ENCODE results near the gene TAX1BP3. TPM values are rescaled to one million over a fixed set of nuclear protein-coding genes. Genes with fewer than 3 reads are reported as not detected.

Gene TAX1BP3
- polyA plus RNA-seq, 1 of the 3 experiments (the other 2 are of a cell fraction): 192 TPM

GRCh38 chr17:3657874-3658783 lies 10.2 kb downstream of the TAX1BP3 start:
- Histone ChIP-seq H3K9me2 (no peaks in the 10 kb centered on the region), H3K4me2 (no peak overlapping the region), H3K4me3 (ENCODE audit: low read depth in 2 of 2, low read length in 1 of 2) (no peak overlapping the region), H3K4me1 (ENCODE audit: control insufficient read depth in 1 of 2, insufficient read depth in 2 of 2, low read depth in 1 of 2, low read length in 1 of 2) (peaks cover 0 to 13% of the 10 kb centered on the region in 2 experiments; a peak in 3 of 4 replicates), H2AFZ (ENCODE audit: low read depth) (no peak overlapping the region), H3K9ac (no peak overlapping the region), H3K79me2 (ENCODE audit: insufficient read depth) (no peaks in the 10 kb centered on the region), H3K27me3 (ENCODE audit: insufficient read depth) (no peaks in the 10 kb centered on the region), H3K9me3 (no peaks in the 10 kb centered on the region), H4K20me1 (ENCODE audit: insufficient read depth) (peaks cover 6% of the 10 kb centered on the region; the same call in 1 of the 2 replicates), H3K36me3 (replicated peaks in 1 of 2; ENCODE audit: control insufficient read depth in 1 of 2, insufficient read depth in 2 of 2, low read length in 1 of 2) (peaks cover 6 to 12% of the 10 kb centered on the region in 2 experiments), H3K27ac (ENCODE audit: low read depth in 2 of 2, low read length in 1 of 2) (no peak overlapping the region), H3F3A (replicated peaks; ENCODE audit: insufficient read depth) (peaks cover 17% of the 10 kb centered on the region)
- CTCF ChIA-PET: interaction anchor here (1.1 to 2.2 kb wide), 3 partner anchors 8 to 610 kb away, joined by 3 to 5 read pairs (median 3); partner anchors contain the start of gene TAX1BP3
- POLR2A ChIA-PET: no interaction called here
- 94% methylated on average over 36 of the region's 42 CpGs for WGBS (ENCODE audit: low lambda C conversion rate)
- DNase-seq: no peak
- TF ChIP-seq RXRA (IDR thresholded peaks at IDR 0.05; ENCODE audit: borderline replicate concordance, low read depth): no peak
- no peak for TF ChIP-seq NRF1 (IDR thresholded peaks at IDR 0.05; ENCODE audit: low read depth, low read length)
- TF ChIP-seq TEAD4 (IDR thresholded peaks at IDR 0.05; ENCODE audit: borderline replicate concordance, insufficient read depth): no peak
- TF ChIP-seq MEF2A (IDR thresholded peaks at IDR 0.05; ENCODE audit: borderline replicate concordance, low read depth): no peak
- TF ChIP-seq ZBTB33 (IDR thresholded peaks at IDR 0.05; ENCODE audit: borderline replicate concordance, low read depth): no peak
- TF ChIP-seq FOSL2 (IDR thresholded peaks at IDR 0.05; ENCODE audit: borderline replicate concordance, low read depth): no peak
- no peak for TF ChIP-seq GABPA (IDR thresholded peaks at IDR 0.05; ENCODE audit: low read depth)
- TF ChIP-seq POLR2AphosphoS5 (IDR thresholded peaks at IDR 0.05; ENCODE audit: low read depth, low read length): no peak
- no peak for TF ChIP-seq CTCF (IDR thresholded peaks at IDR 0.05)
- TF ChIP-seq SIN3A (IDR thresholded peaks at IDR 0.05; ENCODE audit: borderline replicate concordance, low read depth, low read length): no peak
- no peak for TF ChIP-seq NFIC (IDR thresholded peaks at IDR 0.05; ENCODE audit: borderline replicate concordance)
- TF ChIP-seq RFX5 (IDR thresholded peaks at IDR 0.05; ENCODE audit: low read length): no peak
- TF ChIP-seq REST (IDR thresholded peaks at IDR 0.05; ENCODE audit: low read depth, low read length): no peak
- TF ChIP-seq PBX3 (IDR thresholded peaks at IDR 0.05): no peak
- no peak for TF ChIP-seq EP300 (IDR thresholded peaks at IDR 0.05; ENCODE audit: borderline replicate concordance in 1 of 2, low read depth in 1 of 2, low read length in 1 of 2)
- no peak for TF ChIP-seq EZH2phosphoT487 (IDR thresholded peaks at IDR 0.05; ENCODE audit: borderline replicate concordance, low read depth)
- TF ChIP-seq JUND (IDR thresholded peaks at IDR 0.05): no peak
- no peak for TF ChIP-seq MAX (IDR thresholded peaks at IDR 0.05; ENCODE audit: low read depth)
- TF ChIP-seq USF1 (IDR thresholded peaks at IDR 0.05; ENCODE audit: borderline replicate concordance, low read depth): no peak
- TF ChIP-seq ELF1 (IDR thresholded peaks at IDR 0.05): no peak
